VCaP (cell line): ENCODE measurements around the gene MBOAT2.

Experiments used
- H3K27ac ChIP-seq: fragments of 450-650 bp; 2 replicates; pipeline ENCODE4 v1.5.1; 2017
- CTCF ChIP-seq: fragments of 450-650 bp; conservative IDR thresholded peaks from 2 replicates; pipeline ENCODE4 v1.5.1; 2017; ENCODE audit warnings: mild to moderate bottlenecking, moderate library complexity

Gene MBOAT2

GRCh38 chr2:9003366-9003615, 193 bp downstream of the MBOAT2 start:
- TF ChIP-seq CTCF, result no peak
- H3K27ac ChIP-seq, result peak overlapping the region; percentile 89

GRCh38 chr2:9002637-9003365, 683 bp downstream of the MBOAT2 start:
- peak overlapping the region; percentile 89 for H3K27ac ChIP-seq

GRCh38 chr2:9002313-9002636, 1.2 kb downstream of the MBOAT2 start:
- peak overlapping the region; percentile 89 for H3K27ac ChIP-seq
- TF ChIP-seq CTCF, result no peak

More at GRCh38 chr2:9002637-9003365, 683 bp downstream of the MBOAT2 start:
- TF ChIP-seq CTCF, result no peak

- H3K27ac ChIP-seq, result peak overlapping the region; percentile 89
- TF ChIP-seq CTCF, result no peak
Measured at GRCh38 chr2:9001778-9002177, 1.7 kb downstream of the MBOAT2 start.

GRCh38 chr2:9001229-9001628, 2.3 kb downstream of the MBOAT2 start:
- H3K27ac ChIP-seq, result peak overlapping the region; percentile 89
- TF ChIP-seq CTCF, result no peak

GRCh38 chr2:9000442-9000841, 3.0 kb downstream of the MBOAT2 start:
- TF ChIP-seq CTCF, result no peak
- peak overlapping the region; percentile 89 for H3K27ac ChIP-seq

- no peak for TF ChIP-seq CTCF
- H3K27ac ChIP-seq, result peak overlapping the region; percentile 89
Measured at GRCh38 chr2:8999797-9000196, 3.7 kb downstream of the MBOAT2 start.
